K562 (cell line): ENCODE results near the gene ADAM10. TPM values are rescaled to one million over a fixed set of nuclear protein-coding genes. Genes with fewer than 3 reads are reported as not detected.

Experiments
- ADNP ChIP-seq: fragments of 200-800 bp; sonication (Bioruptor generic); IDR thresholded peaks from 2 replicates; pipeline ENCODE4 v1.6.1; 2016; ENCODE audit warnings: missing genetic modification characterization, missing compliant biosample characterization
- BRCA1 ChIP-seq, 2 experiments: fragments of 450-650 bp in 1 of 2; sonication (generic) in 1 of 2; formaldehyde crosslinking in 1 of 2; IDR thresholded peaks; 2 replicates each; pipeline versions ENCODE4 v1.5.0 to v1.6.1; 2017 to 2020; ENCODE audit warnings: mild to moderate bottlenecking in 1 of 2, missing genetic modification reagents in 1 of 2
- CEBPB ChIP-seq: fragments of 450-650 bp; IDR thresholded peaks from 2 replicates; pipeline ENCODE4 v1.6.1; 2016; ENCODE audit warnings: missing genetic modification characterization, missing compliant biosample characterization
- CTBP1 ChIP-seq: fragments of 450-650 bp; IDR thresholded peaks from 2 replicates; pipeline ENCODE4 v1.6.1; 2016; ENCODE audit warnings: borderline replicate concordance
- CXXC5 ChIP-seq: fragments of 250-450 bp; sonication (Bioruptor Pico); IDR thresholded peaks from 2 replicates; pipeline ENCODE4 v1.8.0; 2022; ENCODE audit warnings: inconsistent platforms, mild to moderate bottlenecking, moderate library complexity
- GTF2E2 ChIP-seq: fragments of 200-800 bp; sonication (Bioruptor generic); IDR thresholded peaks from 2 replicates; pipeline ENCODE4 v1.6.1; 2016; ENCODE audit warnings: missing genetic modification characterization, missing compliant biosample characterization
- HMG20B ChIP-seq: fragments of 250-450 bp; sonication (Bioruptor Pico); IDR thresholded peaks from 2 replicates; pipeline ENCODE4 v1.5.0; 2021; ENCODE audit warnings: mild to moderate bottlenecking
- MEIS2 ChIP-seq: fragments of 450-650 bp; IDR thresholded peaks from 2 replicates; pipeline ENCODE4 v1.6.1; 2014; ENCODE audit warnings: mild to moderate bottlenecking; ENCODE audit not compliant: partially characterized antibody
- PBX2 ChIP-seq, 2 experiments: IDR thresholded peaks in 1 of 2; conservative IDR thresholded peaks in 1 of 2; 2 replicates each; pipeline ENCODE4 v1.6.1; 2016; ENCODE audit warnings: low read depth in 2 of 2, mild to moderate bottlenecking in 1 of 2, missing compliant biosample characterization in 1 of 2, missing genetic modification characterization in 1 of 2, moderate library complexity in 1 of 2
- POLR3G ChIP-seq: IDR thresholded peaks from 2 replicates; pipeline ENCODE4 v1.6.1; 2011; ENCODE audit not compliant: insufficient read length, insufficient replicate concordance; ENCODE audit errors: extremely low read depth
- PRMT5 ChIP-seq: sonication (generic); formaldehyde crosslinking; IDR thresholded peaks from 2 replicates; pipeline ENCODE4 v1.5.0; 2020; ENCODE audit warnings: missing genetic modification reagents
- REST ChIP-seq, 2 experiments: fragments of 450-650 bp; formaldehyde crosslinking in 1 of 2; IDR thresholded peaks; 2 replicates each; pipeline versions ENCODE4 v1.4.0 to v1.6.1; 2014 to 2020; ENCODE audit warnings: mild to moderate bottlenecking in 2 of 2, borderline replicate concordance in 1 of 2, low read depth in 1 of 2
- SETDB1 ChIP-seq: IDR thresholded peaks from one replicate; pipeline ENCODE4 v1.6.1; 2012; ENCODE audit warnings: low read length, control low read depth, inconsistent platforms
- SMARCE1 ChIP-seq: fragments of 450-650 bp; IDR thresholded peaks from 2 replicates; pipeline ENCODE4 v1.7.1; 2016; ENCODE audit warnings: mild to moderate bottlenecking
- TCFL5 ChIP-seq: fragments of 250-450 bp; sonication (Bioruptor Pico); conservative IDR thresholded peaks from 2 replicates; pipeline ENCODE4 v1.6.1; 2021; ENCODE audit warnings: mild to moderate bottlenecking, moderate library complexity, matching md5 sums
- ZNF121 ChIP-seq: sonication (generic); formaldehyde crosslinking; conservative IDR thresholded peaks from 2 replicates; pipeline ENCODE4 v1.8.0; 2022; ENCODE audit warnings: missing genetic modification reagents
- ZNF232 ChIP-seq: sonication (generic); formaldehyde crosslinking; IDR thresholded peaks from 2 replicates; pipeline ENCODE4 v1.8.0; 2022; ENCODE audit warnings: mild to moderate bottlenecking, missing genetic modification reagents
- polyA plus RNA-seq, 8 experiments: library from polyadenylated mRNA; depleted of rRNA in 4 of 8; stranded (reverse) in 5 of 8; unstranded in 3 of 8; fragments of >200 nt; fragmentation: Nextera tagmentation in 2 of 8; fragmentation: Illumina TruSeq in 1 of 8; extraction: Ambion mirVana in 2 of 8; extraction: Trizol in 1 of 8; gene quantifications; 2 replicates each; pipeline versions ENCODE4 v1.2.1 to v1.2.3, GENCODE V29; 2011 to 2014; ENCODE audit warnings: inconsistent platforms in 1 of 8, missing spikeins in 1 of 8
- total RNA-seq, 7 experiments: library from RNA; depleted of rRNA in 6 of 7; stranded (reverse); fragments of >200 nt in 6 of 7; fragmentation: Illumina TruSeq in 2 of 7; extraction: Trizol in 2 of 7; gene quantifications; 2 replicates each; pipeline versions ENCODE4 v1.2.1 to v1.2.3, GENCODE V29; 2011 to 2021; ENCODE audit warnings: low replicate concordance in 1 of 7

Gene ADAM10
- total and polyA plus RNA-seq, 9 of the 15 experiments (the other 6 are each of a cell fraction or from before 2014, with no cell fraction given), result 11.9 to 152 (median 57.3) TPM

GRCh38 chr15:58749532-58750337 lies at the start of gene ADAM10 (continued):
- TF ChIP-seq REST (IDR thresholded peaks at IDR 0.05; ENCODE audit: borderline replicate concordance), result peak; percentile 91
- no peak for TF ChIP-seq REST (CRISPR knock-in tag; IDR thresholded peaks at IDR 0.05; ENCODE audit: low read depth)
- TF ChIP-seq CXXC5 (CRISPR knock-in tag), result peak; percentile 70
- TF ChIP-seq POLR3G, result no peak
- TF ChIP-seq ADNP (tag), result no peak
- TF ChIP-seq SMARCE1, result no peak; the same call in 1 of the 2 replicates
- TF ChIP-seq MEIS2, result peak; percentile 91
- TF ChIP-seq BRCA1 (IDR thresholded peaks at IDR 0.05), result no peak
- no peak for TF ChIP-seq BRCA1 (CRISPR knock-in tag; IDR thresholded peaks at IDR 0.05)
- TF ChIP-seq SETDB1, result no peak
- TF ChIP-seq GTF2E2 (tag), result no peak
- TF ChIP-seq CTBP1, result peak; percentile 73
- no peak for TF ChIP-seq ZNF232 (CRISPR knock-in tag)
- TF ChIP-seq ZNF121 (CRISPR knock-in tag), result no peak
- no peak for TF ChIP-seq PBX2 (CRISPR knock-in tag; IDR thresholded peaks at IDR 0.05; ENCODE audit: low read depth)
- TF ChIP-seq PBX2 (tag; conservative IDR thresholded peaks at IDR 0.05; ENCODE audit: low read depth), result no peak
- TF ChIP-seq PRMT5, result no peak
- TF ChIP-seq CEBPB (tag), result no peak
- TF ChIP-seq HMG20B (CRISPR knock-in tag), result no peak
- no peak for TF ChIP-seq TCFL5
